H1 (cell line): ENCODE data around the gene PTDSS2. TPM values are rescaled to one million over a fixed set of nuclear protein-coding genes. Genes with fewer than 3 reads are reported as not detected.

Source experiments
- CTCF ChIA-PET: fragments of 300-600 bp; sonication (Branson Sonifier 250); formaldehyde crosslinking; loops from one replicate; lab custom pipeline; 2021; ENCODE audit not compliant: partially characterized antibody; lab: Charles Lee
- POLR2A ChIA-PET: fragments of 300-600 bp; sonication (Branson Sonifier 250); formaldehyde crosslinking; loops from one replicate; lab custom pipeline; 2021; ENCODE audit warnings: inconsistent platforms; ENCODE audit not compliant: partially characterized antibody; lab: Charles Lee
- DNase-seq, 2 experiments: peaks; one replicate each; pipeline versions ENCODE4 v3.0.0 to v3.0.0-alpha.2; 2010 to 2022; ENCODE audit warnings: low spot score in 2 of 2, low read depth in 1 of 2, mixed read lengths in 1 of 2
- FAIRE-seq: peaks from 2 replicates; lab custom pipeline; 2011; peaks lifted over from hg19 to GRCh38; lab: Jason Lieb, UNC
- H2AFZ ChIP-seq: 2 replicates; pipeline ENCODE4 v1.8.1; 2012; ENCODE audit warnings: low read length, inconsistent platforms
- H2AK5ac ChIP-seq: 2 replicates; pipeline ENCODE4 v1.6.1; 2013; ENCODE audit warnings: low read depth, low read length
- H2BK120ac ChIP-seq: replicated peaks from 2 replicates; pipeline ENCODE3; 2013; ENCODE audit warnings: low read depth, low read length, inconsistent platforms
- H2BK12ac ChIP-seq: 2 replicates; pipeline ENCODE4 v1.6.1; 2013; ENCODE audit warnings: low read depth, low read length
- H2BK15ac ChIP-seq: 2 replicates; pipeline ENCODE4 v1.6.1; 2013; ENCODE audit warnings: low read length
- H2BK20ac ChIP-seq: 2 replicates; pipeline ENCODE4 v1.6.1; 2013; ENCODE audit warnings: low read length
- H2BK5ac ChIP-seq: 2 replicates; pipeline ENCODE4 v1.6.1; 2013; ENCODE audit warnings: low read depth, low read length
- H3K14ac ChIP-seq: 2 replicates; pipeline ENCODE4 v1.6.1; 2013; ENCODE audit warnings: inconsistent platforms; ENCODE audit not compliant: insufficient read length
- H3K18ac ChIP-seq: 2 replicates; pipeline ENCODE4 v1.6.1; 2013; ENCODE audit warnings: low read length; ENCODE audit errors: extremely low read depth
- H3K23ac ChIP-seq: 2 replicates; pipeline ENCODE4 v1.6.1; 2013; ENCODE audit warnings: inconsistent platforms; ENCODE audit not compliant: insufficient read length
- H3K23me2 ChIP-seq: 2 replicates; pipeline ENCODE4 v1.6.1; 2013; ENCODE audit warnings: low read depth, low read length
- H3K27ac ChIP-seq: 2 replicates; pipeline ENCODE4 v1.6.1; 2011; ENCODE audit warnings: low read depth, low read length, inconsistent platforms
- H3K27me3 ChIP-seq, 4 experiments: replicated peaks in 1 of 4; 1 replicate in 1 of 4; 2 replicates in 3 of 4; pipeline versions ENCODE4 v1.6.1 to v1.8.1; 2011 to 2013; ENCODE audit warnings: low read length in 3 of 4, mild to moderate bottlenecking in 3 of 4, inconsistent platforms in 2 of 4, mixed read lengths in 2 of 4, moderate library complexity in 1 of 4; ENCODE audit not compliant: control insufficient read depth in 3 of 4, insufficient read depth in 3 of 4; ENCODE audit errors: extremely low read depth in 1 of 4
- H3K36me3 ChIP-seq, 4 experiments: 2 replicates each; pipeline versions ENCODE4 v1.6.1 to v1.8.1; 2011 to 2013; ENCODE audit warnings: mild to moderate bottlenecking in 4 of 4, low read length in 3 of 4, moderate library complexity in 2 of 4, control low read depth in 1 of 4, inconsistent platforms in 1 of 4; ENCODE audit not compliant: insufficient read depth in 4 of 4, control insufficient read depth in 2 of 4
- H3K4ac ChIP-seq: replicated peaks from 2 replicates; pipeline ENCODE3; 2013; ENCODE audit warnings: low read length, low read depth, mixed read lengths, inconsistent platforms; ENCODE audit not compliant: insufficient read length
- H3K4me1 ChIP-seq, 4 experiments: replicated peaks in 1 of 4; 1 replicate in 1 of 4; 2 replicates in 3 of 4; pipeline versions ENCODE4 v1.6.1 to v1.8.1; 2011 to 2013; ENCODE audit warnings: low read length in 3 of 4, inconsistent platforms in 2 of 4, mixed read lengths in 1 of 4; ENCODE audit not compliant: insufficient read depth in 4 of 4, control insufficient read depth in 3 of 4
- H3K4me2 ChIP-seq, 2 experiments: 2 replicates each; pipeline versions ENCODE4 v1.6.1 to v1.8.1; 2011 to 2013; ENCODE audit warnings: low read depth in 2 of 2, low read length in 2 of 2, control low read depth in 1 of 2, inconsistent platforms in 1 of 2, mild to moderate bottlenecking in 1 of 2; ENCODE audit not compliant: insufficient read depth in 1 of 2
- H3K4me3 ChIP-seq, 4 experiments: fragments of 200-600, 300-600 bp in 1 of 4; sonication (generic), shearing (Covaris generic), sonication (Bioruptor Twin) in 1 of 4; 2 replicates each; pipeline versions ENCODE4 v1.5.1 to v1.8.1; 2011 to 2016; ENCODE audit warnings: low read length in 4 of 4, low read depth in 3 of 4, control low read depth in 2 of 4, inconsistent platforms in 2 of 4, mild to moderate bottlenecking in 2 of 4, mixed read lengths in 1 of 4, moderate library complexity in 1 of 4; ENCODE audit not compliant: insufficient read depth in 2 of 4; ENCODE audit errors: extremely low read depth in 1 of 4
- H3K56ac ChIP-seq: replicated peaks from 2 replicates; pipeline ENCODE3; 2013; ENCODE audit warnings: low read depth, mild to moderate bottlenecking, mixed read lengths, low read length, inconsistent platforms; ENCODE audit not compliant: insufficient read length
- H3K79me1 ChIP-seq: 2 replicates; pipeline ENCODE4 v1.6.1; 2013; ENCODE audit warnings: low read depth, low read length, control low read depth
- H3K79me2 ChIP-seq, 2 experiments: 2 replicates each; pipeline versions ENCODE4 v1.6.1 to v1.8.1; 2012 to 2013; ENCODE audit warnings: low read length in 2 of 2, mild to moderate bottlenecking in 2 of 2, inconsistent platforms in 1 of 2; ENCODE audit not compliant: insufficient read depth in 2 of 2, control insufficient read depth in 1 of 2
- H3K9ac ChIP-seq, 4 experiments: replicated peaks in 1 of 4; 1 replicate in 1 of 4; 2 replicates in 3 of 4; pipeline versions ENCODE4 v1.6.1 to v1.8.1; 2011 to 2013; ENCODE audit warnings: low read depth in 3 of 4, low read length in 3 of 4, control low read depth in 2 of 4, mild to moderate bottlenecking in 2 of 4, moderate library complexity in 2 of 4, inconsistent platforms in 1 of 4; ENCODE audit errors: extremely low read depth in 1 of 4
- H3K9me3 ChIP-seq, 2 experiments: 2 replicates each; pipeline versions ENCODE4 v1.6.1 to v1.8.1; 2012 to 2013; ENCODE audit warnings: mild to moderate bottlenecking in 2 of 2, moderate library complexity in 2 of 2, control low read depth in 1 of 2, inconsistent platforms in 1 of 2, low read depth in 1 of 2, low read length in 1 of 2, mixed read lengths in 1 of 2; ENCODE audit not compliant: insufficient read depth in 2 of 2
- H4K20me1 ChIP-seq, 2 experiments: replicated peaks in 1 of 2; 2 replicates each; pipeline versions ENCODE3 to v1.8.1; 2011 to 2013; ENCODE audit warnings: inconsistent platforms in 2 of 2, low read length in 2 of 2, mild to moderate bottlenecking in 1 of 2; ENCODE audit not compliant: insufficient read depth in 2 of 2, control insufficient read depth in 1 of 2
- H4K5ac ChIP-seq: 2 replicates; pipeline ENCODE4 v1.6.1; 2013; ENCODE audit warnings: low read length, low read depth, mixed read lengths, inconsistent platforms; ENCODE audit not compliant: insufficient read length
- H4K8ac ChIP-seq: 2 replicates; pipeline ENCODE4 v1.8.0; 2013; ENCODE audit warnings: mild to moderate bottlenecking, moderate library complexity, low read length, inconsistent platforms; ENCODE audit not compliant: insufficient read depth; ENCODE audit errors: extremely low read depth
- H4K91ac ChIP-seq: replicated peaks from 2 replicates; pipeline ENCODE3; 2013; ENCODE audit warnings: low read length, mixed read lengths, inconsistent platforms; ENCODE audit not compliant: insufficient read length
- CHD2 ChIP-seq: IDR thresholded peaks from 2 replicates; pipeline ENCODE4 v1.6.1; 2012; ENCODE audit warnings: low read length, improper control_type of control experiment
- FOSL1 ChIP-seq: IDR thresholded peaks from 2 replicates; pipeline ENCODE4 v1.6.1; 2011; ENCODE audit warnings: mild to moderate bottlenecking, low read depth, low read length, moderate library complexity; ENCODE audit not compliant: insufficient read depth
- GTF2F1 ChIP-seq: IDR thresholded peaks from 2 replicates; pipeline ENCODE4 v1.6.1; 2012; ENCODE audit warnings: low read depth, low read length, improper control_type of control experiment, borderline replicate concordance
- JUND ChIP-seq: IDR thresholded peaks from 2 replicates; pipeline ENCODE4 v1.6.1; 2011; ENCODE audit warnings: mild to moderate bottlenecking, improper control_type of control experiment, low read length
- MAFK ChIP-seq: IDR thresholded peaks from 2 replicates; pipeline ENCODE4 v1.6.1; 2012; ENCODE audit warnings: low read depth, mild to moderate bottlenecking, improper control_type of control experiment, low read length
- NRF1 ChIP-seq: IDR thresholded peaks from 2 replicates; pipeline ENCODE4 v1.6.1; 2011; ENCODE audit warnings: mild to moderate bottlenecking, low read depth, low read length, improper control_type of control experiment
- POLR2AphosphoS5 ChIP-seq: IDR thresholded peaks from 2 replicates; pipeline ENCODE4 v1.6.1; 2011; ENCODE audit warnings: low read depth, low read length
- TEAD4 ChIP-seq: IDR thresholded peaks from 2 replicates; pipeline ENCODE4 v1.6.1; 2012; ENCODE audit warnings: low read depth, low read length, inconsistent platforms, mixed read lengths
- WGBS, 2 experiments: shearing (Covaris generic) in 1 of 2; methylation state at CpG; one replicate each; pipeline versions ENCODE4 v1.1.6 to v1.1.7; 2013 to 2015; ENCODE audit warnings: low lambda C conversion rate in 2 of 2, mixed read lengths in 2 of 2, inconsistent platforms in 1 of 2, low coverage in 1 of 2, missing lambda C conversion rate in 1 of 2; ENCODE audit not compliant: insufficient replicate concordance in 2 of 2, insufficient coverage in 1 of 2, insufficient read length in 1 of 2; ENCODE audit errors: extremely low coverage in 1 of 2, missing lambda C conversion rate in 1 of 2; 5-methylcytosine and 5-hydroxymethylcytosine counted together
- polyA plus RNA-seq, 7 experiments: library from polyadenylated mRNA; depleted of rRNA in 3 of 7; stranded (reverse) in 5 of 7; unstranded in 2 of 7; fragments of >200 nt in 5 of 7; fragments of 200-250 nt in 2 of 7; gene quantifications; 1 replicate in 5 of 7; 2 replicates in 1 of 7; 4 replicates in 1 of 7; pipeline versions ENCODE4 v1.2.1 to v1.2.3, GENCODE V29; 2011 to 2013; ENCODE audit warnings: missing spikeins in 2 of 7, mixed read lengths in 2 of 7
- total RNA-seq: library from RNA; stranded (reverse); fragmentation: NEBNext Ultra II Directional; extraction: Animal tissue kit (Norgen Biotek cat#: 25700); gene quantifications from 2 replicates; pipeline ENCODE4 v1.2.1, GENCODE V29; 2021
- TF ChIP-seq, protein P1 (sequence below): IDR thresholded peaks from 2 replicates; pipeline ENCODE4 v1.6.1; 2012; ENCODE audit warnings: inconsistent platforms
- TF ChIP-seq, protein P2 (sequence below): IDR thresholded peaks from 2 replicates; pipeline ENCODE4 v1.6.1; 2012; ENCODE audit warnings: inconsistent platforms

PTDSS2 gene
- total and polyA plus RNA-seq, 2 of the 8 experiments (the other 6 are each of a cell fraction or from before 2014, with no cell fraction given) = 48.7 to 68.2 TPM

DNA sequence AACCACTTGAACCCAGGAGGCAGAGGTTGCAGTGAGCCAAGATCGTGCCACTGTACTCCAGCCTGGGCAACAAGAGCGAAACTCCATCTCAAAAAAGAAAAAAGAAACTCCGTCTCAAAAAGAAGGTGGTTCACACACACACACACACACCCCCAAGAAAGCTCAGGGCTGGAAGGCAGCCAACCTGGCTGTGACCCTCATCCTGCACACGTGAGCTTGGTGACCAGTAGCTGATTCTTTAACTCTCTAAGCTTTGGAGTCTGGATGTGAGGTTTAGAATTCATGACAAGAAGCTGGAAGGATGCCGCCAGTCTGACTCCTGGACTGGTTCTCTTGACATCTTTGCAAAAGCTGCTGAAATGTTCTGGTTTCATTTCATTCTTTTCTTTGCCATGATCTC lies 58.9 kb downstream of the PTDSS2 start:
- Histone ChIP-seq H3K18ac (no peak overlapping the region), H3K56ac (no peak overlapping the region), H3K4me2 (no peak overlapping the region), H3K4me3 (no peak overlapping the region), H3K79me1 (peaks cover 2% of the 10 kb centered on the region; the same call in 1 of the 2 replicates), H2BK12ac (no peak overlapping the region), H3K36me3 (no peaks in the 10 kb centered on the region; a peak in 1 of 8 replicates), H3K23me2 (peaks cover 8% of the 10 kb centered on the region), H2BK20ac (no peak overlapping the region), H3K79me2 (peaks cover 0 to 12% of the 10 kb centered on the region in 2 experiments; a peak in 1 of 4 replicates), H4K91ac (no peak overlapping the region), H3K27me3 (no peaks in the 10 kb centered on the region), H2BK120ac (no peak overlapping the region), H3K23ac (no peak overlapping the region), H2BK15ac (no peak overlapping the region), H2BK5ac (no peak overlapping the region), H4K8ac (no peak overlapping the region), H3K4ac (no peak overlapping the region), H2AFZ (no peak overlapping the region), H4K5ac (no peak overlapping the region), H3K9ac (no peak overlapping the region), H3K14ac (no peak overlapping the region), H3K4me1 (peaks cover 0 to 9% (median 2%) of the 10 kb centered on the region in 4 experiments; a peak in 3 of 7 replicates), H4K20me1 (peaks cover 0 to 4% of the 10 kb centered on the region in 2 experiments), H3K27ac (no peak overlapping the region), H2AK5ac (no peak overlapping the region), H3K9me3 (no peaks in the 10 kb centered on the region)
- CTCF ChIA-PET = interaction anchor here (0.9 to 1.2 kb wide), 4 partner anchors 10 to 252 kb away, joined by 3 to 9 read pairs (median 4); no protein-coding TSS in a partner anchor
- no peak for TF ChIP-seq FOSL1
- TF ChIP-seq POLR2AphosphoS5 = no peak
- TF ChIP-seq, protein P1, sequence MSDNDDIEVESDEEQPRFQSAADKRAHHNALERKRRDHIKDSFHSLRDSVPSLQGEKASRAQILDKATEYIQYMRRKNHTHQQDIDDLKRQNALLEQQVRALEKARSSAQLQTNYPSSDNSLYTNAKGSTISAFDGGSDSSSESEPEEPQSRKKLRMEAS = no peak
- no peak for TF ChIP-seq MAFK
- no peak for TF ChIP-seq GTF2F1
- no peak for TF ChIP-seq TEAD4
- TF ChIP-seq JUND = no peak
- no peak for TF ChIP-seq NRF1
- TF ChIP-seq, protein P2, sequence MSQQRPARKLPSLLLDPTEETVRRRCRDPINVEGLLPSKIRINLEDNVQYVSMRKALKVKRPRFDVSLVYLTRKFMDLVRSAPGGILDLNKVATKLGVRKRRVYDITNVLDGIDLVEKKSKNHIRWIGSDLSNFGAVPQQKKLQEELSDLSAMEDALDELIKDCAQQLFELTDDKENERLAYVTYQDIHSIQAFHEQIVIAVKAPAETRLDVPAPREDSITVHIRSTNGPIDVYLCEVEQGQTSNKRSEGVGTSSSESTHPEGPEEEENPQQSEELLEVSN = no peak
- no peak for TF ChIP-seq CHD2
- no peak for FAIRE-seq
- 94% methylated on average over 5 of the region's 5 CpGs; no CpG with 5 or more reads in 1 of the 2 experiments for WGBS, 2 experiments
- POLR2A ChIA-PET = interaction anchor here (1.1 to 2.6 kb wide), 3 partner anchors 9 to 23 kb away, joined by 3 to 8 read pairs (median 4); no protein-coding TSS in a partner anchor
- DNase-seq = no peak
